ENCODE measurements around the gene CNTN2.

The CNTN2 gene

GRCh38 chr1:205038132-205038786, 4.8 kb upstream of the CNTN2 start:
- Mint-ChIP-seq H3K36me3 (no peaks in the 10 kb centered on the region), H3K27me3 (peaks cover 29% of the 10 kb centered on the region), H3K9me3 (peaks cover 6% of the 10 kb centered on the region), H3K27ac (no peak overlapping the region), H3K4me3 (no peak overlapping the region), H3K4me1 (no peaks in the 10 kb centered on the region)
- ATAC-seq, result no peak

DNA sequence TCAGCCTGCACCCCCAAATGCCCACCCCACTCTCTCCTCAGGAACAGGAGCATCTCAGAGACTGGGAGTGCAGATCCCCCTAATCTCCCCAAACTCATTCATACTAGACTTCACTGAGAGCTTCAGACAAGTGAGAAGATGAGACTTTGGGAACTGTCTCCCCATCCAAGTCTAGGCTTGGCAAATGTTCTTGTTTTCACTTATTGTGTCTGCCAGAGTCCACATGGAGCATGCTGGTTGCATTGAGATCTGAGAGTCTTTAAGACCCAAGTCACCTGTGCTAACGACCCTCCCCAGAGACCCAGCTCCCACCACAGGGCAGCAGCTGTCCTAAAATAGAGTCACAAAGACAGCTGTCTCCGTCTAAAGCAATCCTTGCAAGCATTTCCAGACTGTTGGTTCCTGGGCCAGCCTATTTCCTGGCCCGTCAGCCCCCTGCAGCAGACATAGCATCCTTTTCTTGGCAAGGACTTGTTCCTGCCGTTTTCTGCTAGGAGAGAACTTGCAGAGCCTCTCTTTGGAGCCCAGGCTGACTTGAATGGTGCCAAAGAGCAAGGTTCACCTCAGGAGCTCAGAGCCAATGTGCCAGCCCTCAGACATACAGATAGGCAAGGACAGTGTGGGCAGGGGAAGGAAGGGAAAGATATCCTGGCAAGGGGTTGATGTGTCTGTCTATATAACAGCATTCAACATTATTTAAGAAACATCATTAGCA, 1.9 kb upstream of the CNTN2 start:
- no peaks in the 10 kb centered on the region for H3K4me1 Mint-ChIP-seq
- no peaks in the 10 kb centered on the region for H3K36me3 Mint-ChIP-seq
- no peak overlapping the region for H3K27ac Mint-ChIP-seq
- H3K27me3 Mint-ChIP-seq, result peaks cover 52% of the 10 kb centered on the region
- ATAC-seq, result no peak
- no peak overlapping the region for H3K4me3 Mint-ChIP-seq
- H3K9me3 Mint-ChIP-seq, result no peaks in the 10 kb centered on the region

GRCh38 chr1:205041998-205042910, 758 bp upstream of the CNTN2 start:
- Mint-ChIP-seq H3K36me3 (no peaks in the 10 kb centered on the region), H3K27ac (no peak overlapping the region), H3K27me3 (peaks cover 52% of the 10 kb centered on the region), H3K4me3 (no peak overlapping the region), H3K4me1 (no peaks in the 10 kb centered on the region), H3K9me3 (no peaks in the 10 kb centered on the region)
- no peak for ATAC-seq

- Mint-ChIP-seq H3K9me3 (no peaks in the 10 kb centered on the region), H3K4me3 (no peak overlapping the region), H3K4me1 (no peaks in the 10 kb centered on the region), H3K36me3 (no peaks in the 10 kb centered on the region), H3K27me3 (peaks cover 66% of the 10 kb centered on the region), H3K27ac (no peak overlapping the region)
- ATAC-seq, result no peak
These were observed 854 bp downstream of the CNTN2 start for GRCh38 chr1:205043866-205044265.

- no peaks in the 10 kb centered on the region for H3K36me3 Mint-ChIP-seq
- ATAC-seq, result no peak
- no peak overlapping the region for H3K4me3 Mint-ChIP-seq
- no peak overlapping the region for H3K27ac Mint-ChIP-seq
- peaks cover 69% of the 10 kb centered on the region for H3K27me3 Mint-ChIP-seq
- H3K4me1 Mint-ChIP-seq, result no peaks in the 10 kb centered on the region
- no peaks in the 10 kb centered on the region for H3K9me3 Mint-ChIP-seq
These were observed 1.7 kb downstream of the CNTN2 start for GRCh38 chr1:205044741-205045140.

DNA sequence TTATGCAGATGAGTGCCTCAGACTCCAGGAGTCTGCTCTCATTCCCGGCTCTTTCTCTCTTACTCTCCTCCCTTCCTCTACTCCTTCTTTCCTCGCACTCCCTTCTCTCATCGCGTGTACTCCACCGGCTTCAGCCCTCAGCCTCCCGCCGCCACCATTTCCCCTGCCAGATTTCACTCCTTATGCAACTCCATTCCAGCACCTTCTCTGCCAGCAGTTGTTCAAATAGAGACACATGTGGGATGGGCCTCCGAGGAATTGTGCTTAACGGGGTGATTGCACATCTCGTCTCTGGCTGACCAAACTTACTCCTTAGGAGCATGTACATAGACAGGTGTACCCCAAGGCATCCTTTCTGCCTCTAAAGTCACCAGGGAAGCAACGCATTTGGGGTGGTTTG, 2.1 kb downstream of the CNTN2 start:
- ATAC-seq, result no peak
- Mint-ChIP-seq H3K9me3 (no peaks in the 10 kb centered on the region), H3K27me3 (peaks cover 69% of the 10 kb centered on the region), H3K27ac (no peak overlapping the region), H3K4me3 (no peak overlapping the region), H3K36me3 (no peaks in the 10 kb centered on the region), H3K4me1 (no peaks in the 10 kb centered on the region)

DNA sequence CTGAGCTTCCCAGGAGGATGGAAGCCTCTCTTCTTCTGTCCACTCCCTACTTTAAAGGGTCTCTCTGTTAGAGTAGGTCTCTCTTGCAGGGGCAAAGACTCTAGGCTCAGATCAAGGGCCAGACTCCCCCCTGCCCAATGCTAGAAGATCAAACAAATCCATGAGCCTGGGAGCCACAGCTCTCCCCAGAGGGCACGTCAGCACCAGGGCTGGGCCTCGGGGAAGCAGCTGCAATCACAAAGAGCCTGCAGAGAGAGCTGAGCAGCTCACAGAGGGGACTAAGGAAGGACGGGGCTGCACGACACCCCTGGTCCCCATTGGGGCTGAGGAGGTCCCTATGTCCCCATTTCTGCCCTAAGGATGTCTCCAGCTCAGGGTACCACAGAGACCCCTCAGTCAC, 3.9 kb downstream of the CNTN2 start:
- Mint-ChIP-seq H3K4me3 (no peak overlapping the region), H3K9me3 (no peaks in the 10 kb centered on the region), H3K4me1 (no peaks in the 10 kb centered on the region), H3K27ac (no peak overlapping the region), H3K27me3 (peaks cover 57% of the 10 kb centered on the region), H3K36me3 (no peaks in the 10 kb centered on the region)
- ATAC-seq, result peak; percentile 3

- no peak overlapping the region for H3K4me3 Mint-ChIP-seq
- no peak overlapping the region for H3K27ac Mint-ChIP-seq
- H3K36me3 Mint-ChIP-seq, result no peaks in the 10 kb centered on the region
- peaks cover 49% of the 10 kb centered on the region for H3K27me3 Mint-ChIP-seq
- no peak for ATAC-seq
- H3K4me1 Mint-ChIP-seq, result no peaks in the 10 kb centered on the region
- no peaks in the 10 kb centered on the region for H3K9me3 Mint-ChIP-seq
These were observed 4.8 kb downstream of the CNTN2 start for GRCh38 chr1:205047764-205048231.

DNA sequence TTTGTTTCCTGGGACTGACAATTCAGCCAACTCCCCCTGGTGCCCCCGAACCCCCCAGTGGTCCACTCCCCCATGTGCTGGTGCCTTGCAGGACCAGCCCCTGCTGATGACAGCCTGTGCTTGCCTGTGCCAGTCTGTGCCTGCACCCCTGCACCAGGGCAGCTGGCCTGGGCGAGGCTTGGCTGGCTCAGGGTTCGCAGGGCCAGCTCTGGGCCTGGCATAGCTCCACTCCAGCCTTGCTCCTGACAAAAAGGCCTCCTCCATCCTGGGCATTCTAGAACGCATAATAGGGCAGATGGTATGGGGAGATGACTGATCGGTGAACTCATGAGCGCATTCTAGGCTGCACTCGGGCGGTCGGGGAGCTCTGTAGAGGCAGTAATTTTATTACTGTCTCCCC, 5.4 kb downstream of the CNTN2 start:
- H3K4me1 Mint-ChIP-seq, result no peaks in the 10 kb centered on the region
- H3K4me3 Mint-ChIP-seq, result no peak overlapping the region
- H3K9me3 Mint-ChIP-seq, result no peaks in the 10 kb centered on the region
- H3K36me3 Mint-ChIP-seq, result no peaks in the 10 kb centered on the region
- no peak overlapping the region for H3K27ac Mint-ChIP-seq
- H3K27me3 Mint-ChIP-seq, result peaks cover 52% of the 10 kb centered on the region
- no peak for ATAC-seq

DNA sequence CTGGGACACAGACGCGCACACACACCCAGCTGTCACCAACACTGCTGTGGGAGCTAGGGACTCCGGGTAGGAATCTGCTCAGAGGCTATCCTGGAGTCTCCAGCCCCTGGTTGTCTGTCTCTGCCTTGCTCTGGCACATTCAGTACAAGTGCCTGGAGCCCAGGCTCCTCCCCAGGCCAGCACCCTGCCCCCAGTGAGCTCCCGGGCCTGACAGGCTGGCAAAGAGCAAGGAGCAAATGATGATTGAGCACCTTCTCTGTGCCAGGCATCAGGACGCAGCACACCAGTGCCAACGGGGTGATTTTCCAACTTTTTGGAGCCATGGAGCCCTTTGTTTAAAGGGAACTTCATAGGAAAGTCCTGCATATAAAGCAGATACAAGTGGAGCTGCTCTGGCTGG, 6.5 kb downstream of the CNTN2 start:
- no peak for ATAC-seq
- Mint-ChIP-seq H3K4me3 (no peak overlapping the region), H3K27ac (no peak overlapping the region), H3K9me3 (no peaks in the 10 kb centered on the region), H3K27me3 (peaks cover 46% of the 10 kb centered on the region), H3K4me1 (no peaks in the 10 kb centered on the region), H3K36me3 (no peaks in the 10 kb centered on the region)

DNA sequence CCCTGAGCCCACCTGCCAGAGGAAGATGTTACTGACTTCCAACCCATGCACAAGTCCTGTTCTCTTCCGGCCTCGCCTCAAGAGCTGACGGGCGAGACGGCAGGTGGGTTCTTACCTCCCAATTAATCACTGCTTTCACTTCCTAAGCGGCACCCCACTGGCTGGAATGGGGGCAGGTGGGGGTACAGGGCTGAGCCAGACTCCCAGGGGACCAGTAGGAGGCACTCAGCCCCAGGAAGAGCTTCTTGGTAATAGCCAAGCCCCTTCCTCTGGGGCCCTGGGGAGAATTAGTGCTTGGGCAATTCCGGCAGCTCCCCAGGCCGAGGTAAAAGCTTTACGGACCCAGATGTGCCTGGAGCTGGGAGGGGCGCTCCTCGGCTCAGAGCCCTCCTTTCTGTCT, 9.7 kb downstream of the CNTN2 start:
- Mint-ChIP-seq H3K4me3 (no peak overlapping the region), H3K36me3 (no peaks in the 10 kb centered on the region), H3K27me3 (peaks cover 36% of the 10 kb centered on the region), H3K9me3 (no peaks in the 10 kb centered on the region), H3K4me1 (no peaks in the 10 kb centered on the region), H3K27ac (no peak overlapping the region)
- ATAC-seq, result no peak

GRCh38 chr1:205053296-205053695, 10.3 kb downstream of the CNTN2 start:
- Mint-ChIP-seq H3K27ac (no peak overlapping the region), H3K9me3 (no peaks in the 10 kb centered on the region), H3K36me3 (no peaks in the 10 kb centered on the region), H3K4me3 (no peak overlapping the region), H3K4me1 (no peaks in the 10 kb centered on the region), H3K27me3 (peaks cover 33% of the 10 kb centered on the region)
- ATAC-seq, result no peak

- no peaks in the 10 kb centered on the region for H3K36me3 Mint-ChIP-seq
- no peak overlapping the region for H3K27ac Mint-ChIP-seq
- peaks cover 33% of the 10 kb centered on the region for H3K27me3 Mint-ChIP-seq
- H3K9me3 Mint-ChIP-seq, result no peaks in the 10 kb centered on the region
- ATAC-seq, result no peak
- no peaks in the 10 kb centered on the region for H3K4me1 Mint-ChIP-seq
- no peak overlapping the region for H3K4me3 Mint-ChIP-seq
These were observed 11.0 kb downstream of the CNTN2 start for GRCh38 chr1:205054013-205054412.

DNA sequence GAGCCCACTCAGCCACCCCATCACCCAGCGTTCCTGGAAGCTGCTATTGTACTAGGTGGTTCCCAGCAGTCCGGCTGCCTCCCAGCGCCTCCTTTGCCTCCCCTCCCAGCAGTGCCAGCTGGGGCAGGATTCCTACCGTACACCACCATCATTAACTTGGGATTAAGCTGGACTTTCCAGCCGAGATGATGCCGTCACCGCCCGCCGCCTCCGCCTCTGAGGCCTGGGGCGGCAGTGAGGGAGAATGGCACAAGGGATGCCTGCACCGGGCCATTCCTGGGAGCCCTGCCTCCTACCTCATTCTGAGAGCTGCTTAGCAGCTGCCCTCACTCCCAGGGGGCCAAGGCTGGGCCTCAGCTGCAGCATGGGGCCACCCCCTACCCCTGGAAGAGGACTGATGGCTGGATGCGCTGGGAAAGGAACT, 13.2 kb downstream of the CNTN2 start:
- Mint-ChIP-seq H3K36me3 (no peaks in the 10 kb centered on the region), H3K27me3 (peaks cover 33% of the 10 kb centered on the region), H3K4me3 (no peak overlapping the region), H3K9me3 (no peaks in the 10 kb centered on the region), H3K27ac (no peak overlapping the region), H3K4me1 (no peaks in the 10 kb centered on the region)
- ATAC-seq, result no peak

DNA sequence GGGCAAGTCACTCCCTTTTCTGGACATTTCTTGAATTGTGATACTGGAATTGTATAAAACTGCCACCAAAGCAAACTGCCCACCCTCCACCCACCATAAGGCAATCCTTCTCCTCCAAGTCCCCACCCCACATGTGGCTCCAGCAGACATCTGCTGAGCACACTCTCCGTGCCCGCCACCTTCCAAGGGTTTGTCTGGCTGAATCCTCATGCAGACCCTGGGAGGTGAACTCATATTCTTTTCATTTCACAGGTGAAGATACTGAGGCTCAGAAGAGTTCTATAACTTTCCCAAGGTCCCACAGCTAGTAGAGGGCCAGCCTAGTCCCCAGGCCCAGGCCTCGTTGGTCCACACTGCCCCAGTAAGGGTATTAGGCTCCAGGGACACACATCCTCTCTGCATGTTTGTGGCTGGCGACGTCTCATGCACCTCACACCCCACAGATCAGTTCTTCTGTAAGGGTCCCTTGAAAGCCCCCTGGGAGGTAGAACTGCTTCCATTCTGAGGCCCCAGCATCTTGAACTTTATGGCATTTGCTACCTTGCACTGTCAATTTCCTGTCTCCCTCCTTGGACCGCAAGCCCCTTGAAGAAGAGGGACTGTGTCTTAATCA, 14.1 kb downstream of the CNTN2 start:
- Mint-ChIP-seq H3K4me3 (no peak overlapping the region), H3K27me3 (peaks cover 33% of the 10 kb centered on the region), H3K9me3 (no peaks in the 10 kb centered on the region), H3K36me3 (no peaks in the 10 kb centered on the region), H3K4me1 (peaks cover 7% of the 10 kb centered on the region), H3K27ac (no peak overlapping the region)
- no peak for ATAC-seq

Data from stimulated activated memory B cell treated with anti-CD40 and anti-IgM and Interleukin-4, amounts not matched to agents 10 μg/mL and 1 μg/mL and 100 μg/mL, for 72 hours (primary cell).